HL-60 (cell line): ENCODE results near the gene ALDH1A1.

Experiments used
- DNase-seq, 2 experiments: peaks; one replicate each; pipeline ENCODE4 v3.0.0-alpha.2; 2010 to 2020; ENCODE audit warnings: low read depth in 1 of 2, low spot score in 1 of 2
- H3K27ac ChIP-seq: fragments of 250-450 bp; sonication (Bioruptor Pico); replicated peaks from 2 replicates; pipeline ENCODE4 v1.5.1; 2020; ENCODE audit warnings: mild to moderate bottlenecking, moderate library complexity
- H3K27me3 ChIP-seq: fragments of 250-450 bp; sonication (Bioruptor Pico); 2 replicates; pipeline ENCODE4 v1.5.1; 2021; ENCODE audit warnings: mild to moderate bottlenecking, moderate library complexity; ENCODE audit not compliant: insufficient read depth, poor library complexity, severe bottlenecking
- H3K4me3 ChIP-seq: replicated peaks from 2 replicates; pipeline ENCODE4 v1.5.1; 2011; ENCODE audit warnings: mild to moderate bottlenecking, control low read depth, low read length; ENCODE audit not compliant: insufficient read depth
- GABPA ChIP-seq: IDR thresholded peaks from 2 replicates; pipeline ENCODE4 v1.6.1; 2012; ENCODE audit warnings: low read depth
- POLR2AphosphoS5 ChIP-seq: IDR thresholded peaks from 2 replicates; pipeline ENCODE4 v1.6.1; 2012; ENCODE audit warnings: low read depth
- REST ChIP-seq: IDR thresholded peaks from 2 replicates; pipeline ENCODE4 v1.6.1; 2012; ENCODE audit warnings: low read depth; ENCODE audit not compliant: insufficient replicate concordance
- SPI1 ChIP-seq: IDR thresholded peaks from 2 replicates; pipeline ENCODE4 v1.6.1; 2012; ENCODE audit warnings: low read depth, mild to moderate bottlenecking, borderline replicate concordance
- TF ChIP-seq, protein P1 (sequence below): IDR thresholded peaks from one replicate; pipeline ENCODE4 v1.5.1; 2011; ENCODE audit warnings: low read length, control low read depth, inconsistent platforms; ENCODE audit not compliant: insufficient read depth

The ALDH1A1 gene

GRCh38 chr9:72949918-72950325 lies 2.9 kb downstream of the ALDH1A1 start:
- TF ChIP-seq REST (no peak), GABPA (no peak), POLR2AphosphoS5 (no peak), SPI1 (no peak)
- TF ChIP-seq, protein P1, sequence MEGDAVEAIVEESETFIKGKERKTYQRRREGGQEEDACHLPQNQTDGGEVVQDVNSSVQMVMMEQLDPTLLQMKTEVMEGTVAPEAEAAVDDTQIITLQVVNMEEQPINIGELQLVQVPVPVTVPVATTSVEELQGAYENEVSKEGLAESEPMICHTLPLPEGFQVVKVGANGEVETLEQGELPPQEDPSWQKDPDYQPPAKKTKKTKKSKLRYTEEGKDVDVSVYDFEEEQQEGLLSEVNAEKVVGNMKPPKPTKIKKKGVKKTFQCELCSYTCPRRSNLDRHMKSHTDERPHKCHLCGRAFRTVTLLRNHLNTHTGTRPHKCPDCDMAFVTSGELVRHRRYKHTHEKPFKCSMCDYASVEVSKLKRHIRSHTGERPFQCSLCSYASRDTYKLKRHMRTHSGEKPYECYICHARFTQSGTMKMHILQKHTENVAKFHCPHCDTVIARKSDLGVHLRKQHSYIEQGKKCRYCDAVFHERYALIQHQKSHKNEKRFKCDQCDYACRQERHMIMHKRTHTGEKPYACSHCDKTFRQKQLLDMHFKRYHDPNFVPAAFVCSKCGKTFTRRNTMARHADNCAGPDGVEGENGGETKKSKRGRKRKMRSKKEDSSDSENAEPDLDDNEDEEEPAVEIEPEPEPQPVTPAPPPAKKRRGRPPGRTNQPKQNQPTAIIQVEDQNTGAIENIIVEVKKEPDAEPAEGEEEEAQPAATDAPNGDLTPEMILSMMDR, result no peak
- no peak overlapping the region for H3K4me3 ChIP-seq
- no peak for DNase-seq

DNA sequence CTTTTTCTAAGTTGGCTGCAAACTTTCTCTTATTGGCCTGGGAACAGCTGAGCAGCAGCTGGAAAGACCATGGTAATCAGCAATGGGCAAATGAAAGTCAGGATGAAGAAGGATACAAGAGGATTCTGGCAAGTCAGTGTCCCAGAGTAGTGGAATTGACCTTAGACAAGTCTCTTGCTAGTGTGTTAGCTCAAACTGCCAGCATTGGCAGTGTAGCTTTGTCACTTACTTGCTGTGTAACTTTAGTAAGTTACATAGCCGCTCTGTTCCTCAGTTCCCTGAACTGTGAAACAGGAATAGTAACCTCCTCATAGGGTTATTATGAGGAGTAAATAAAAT lies 3.6 kb downstream of the ALDH1A1 start:
- DNase-seq, result no peak
- H3K27me3 ChIP-seq, result peaks cover 19% of the 10 kb centered on the region
- no peak overlapping the region for H3K27ac ChIP-seq
- TF ChIP-seq SPI1 (no peak), POLR2AphosphoS5 (no peak), REST (no peak), GABPA (no peak)
- TF ChIP-seq, protein P1, result no peak
- H3K4me3 ChIP-seq, result no peak overlapping the region

More at GRCh38 chr9:72949918-72950325, 2.9 kb downstream of the ALDH1A1 start:
- Histone ChIP-seq H3K27ac (no peak overlapping the region), H3K27me3 (peaks cover 21% of the 10 kb centered on the region)

DNA sequence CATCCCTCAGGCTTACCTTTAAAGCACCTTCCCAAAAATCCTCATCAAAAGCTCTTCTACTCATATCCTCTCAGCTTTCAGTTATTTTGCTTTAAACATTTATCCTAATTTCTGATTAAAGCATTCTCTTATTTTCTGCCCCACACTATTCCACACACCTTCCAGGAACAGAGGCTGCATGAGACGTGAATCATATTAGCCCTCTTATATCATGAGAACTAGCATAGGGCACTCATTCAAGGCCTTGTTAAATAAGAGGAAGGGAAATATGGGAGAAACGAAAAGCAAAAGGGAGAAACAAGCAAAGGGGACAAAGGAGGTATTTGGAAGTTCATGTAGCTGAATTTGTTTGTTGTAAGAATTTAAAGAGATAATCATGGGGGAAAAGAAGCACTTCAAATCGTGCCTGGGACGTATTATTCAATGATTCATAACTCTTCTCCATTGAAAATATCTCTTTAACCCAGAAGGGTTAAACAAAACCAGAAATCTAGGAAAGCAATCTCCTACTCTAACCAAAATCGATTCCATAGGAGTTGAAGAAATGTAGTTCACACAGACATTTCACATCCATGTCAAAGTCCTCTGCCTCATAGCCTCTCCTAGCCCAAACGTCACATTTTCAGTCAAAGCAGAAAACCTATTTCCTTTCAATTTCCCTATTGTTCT lies 4.1 kb downstream of the ALDH1A1 start:
- DNase-seq, result no peak

More for the DNA sequence above, 4.1 kb downstream of the ALDH1A1 start:
- TF ChIP-seq, protein P1, result no peak
- no peak for TF ChIP-seq SPI1
- no peak for TF ChIP-seq REST
- TF ChIP-seq GABPA, result no peak
- no peak for TF ChIP-seq POLR2AphosphoS5
- Histone ChIP-seq H3K4me3 (no peak overlapping the region), H3K27me3 (peaks cover 21% of the 10 kb centered on the region), H3K27ac (no peak overlapping the region)
